ENCODE results near the gene NOTUM. TPM values are rescaled to one million over a fixed set of nuclear protein-coding genes. Genes with fewer than 3 reads are reported as not detected.

NOTUM gene
- total and polyA plus RNA-seq, 4 donors, result 0.71 to 7.6 (median 2.2) TPM

- DNase-seq, result no peak
- WGBS, 2 donors, result 65 to 76% methylated on average over 7 of the region's 7 CpGs
- no peak for ATAC-seq (ENCODE audit: insufficient read depth, low FRiP score)
- TF ChIP-seq, protein P1, sequence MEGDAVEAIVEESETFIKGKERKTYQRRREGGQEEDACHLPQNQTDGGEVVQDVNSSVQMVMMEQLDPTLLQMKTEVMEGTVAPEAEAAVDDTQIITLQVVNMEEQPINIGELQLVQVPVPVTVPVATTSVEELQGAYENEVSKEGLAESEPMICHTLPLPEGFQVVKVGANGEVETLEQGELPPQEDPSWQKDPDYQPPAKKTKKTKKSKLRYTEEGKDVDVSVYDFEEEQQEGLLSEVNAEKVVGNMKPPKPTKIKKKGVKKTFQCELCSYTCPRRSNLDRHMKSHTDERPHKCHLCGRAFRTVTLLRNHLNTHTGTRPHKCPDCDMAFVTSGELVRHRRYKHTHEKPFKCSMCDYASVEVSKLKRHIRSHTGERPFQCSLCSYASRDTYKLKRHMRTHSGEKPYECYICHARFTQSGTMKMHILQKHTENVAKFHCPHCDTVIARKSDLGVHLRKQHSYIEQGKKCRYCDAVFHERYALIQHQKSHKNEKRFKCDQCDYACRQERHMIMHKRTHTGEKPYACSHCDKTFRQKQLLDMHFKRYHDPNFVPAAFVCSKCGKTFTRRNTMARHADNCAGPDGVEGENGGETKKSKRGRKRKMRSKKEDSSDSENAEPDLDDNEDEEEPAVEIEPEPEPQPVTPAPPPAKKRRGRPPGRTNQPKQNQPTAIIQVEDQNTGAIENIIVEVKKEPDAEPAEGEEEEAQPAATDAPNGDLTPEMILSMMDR (IDR thresholded peaks at IDR 0.05; ENCODE audit: control extremely low read depth, extremely low read depth), result no peak
- H3K4me3 ChIP-seq, result no peak overlapping the region
- H3K36me3 ChIP-seq (ENCODE audit: control insufficient read depth in 4 of 4, insufficient read depth in 4 of 4, low read length in 4 of 4), result no peaks in the 10 kb centered on the region
- H3K27me3 ChIP-seq (ENCODE audit: control insufficient read depth in 3 of 3, insufficient read depth in 3 of 3, low read length in 2 of 3), result peaks cover 0 to 10% (median 0%) of the 10 kb centered on the region in 3 donors
- H3K9ac ChIP-seq (ENCODE audit: insufficient read depth in 1 of 2, low read length in 2 of 2), result no peak overlapping the region
- H3K9me3 ChIP-seq (ENCODE audit: control insufficient read depth in 4 of 4, insufficient read depth in 3 of 4, low read length in 3 of 4), result no peaks in the 10 kb centered on the region
- H3K4me1 ChIP-seq (ENCODE audit: control insufficient read depth in 5 of 5, insufficient read depth in 5 of 5, low read length in 5 of 5), result peaks cover 0 to 26% (median 14%) of the 10 kb centered on the region in 5 donors
- no peak overlapping the region for H3K27ac ChIP-seq (ENCODE audit: low read depth in 1 of 2, low read length in 1 of 2)
Observed at GRCh38 chr17:81968396-81968745, 7.4 kb upstream of the NOTUM start.

DNA sequence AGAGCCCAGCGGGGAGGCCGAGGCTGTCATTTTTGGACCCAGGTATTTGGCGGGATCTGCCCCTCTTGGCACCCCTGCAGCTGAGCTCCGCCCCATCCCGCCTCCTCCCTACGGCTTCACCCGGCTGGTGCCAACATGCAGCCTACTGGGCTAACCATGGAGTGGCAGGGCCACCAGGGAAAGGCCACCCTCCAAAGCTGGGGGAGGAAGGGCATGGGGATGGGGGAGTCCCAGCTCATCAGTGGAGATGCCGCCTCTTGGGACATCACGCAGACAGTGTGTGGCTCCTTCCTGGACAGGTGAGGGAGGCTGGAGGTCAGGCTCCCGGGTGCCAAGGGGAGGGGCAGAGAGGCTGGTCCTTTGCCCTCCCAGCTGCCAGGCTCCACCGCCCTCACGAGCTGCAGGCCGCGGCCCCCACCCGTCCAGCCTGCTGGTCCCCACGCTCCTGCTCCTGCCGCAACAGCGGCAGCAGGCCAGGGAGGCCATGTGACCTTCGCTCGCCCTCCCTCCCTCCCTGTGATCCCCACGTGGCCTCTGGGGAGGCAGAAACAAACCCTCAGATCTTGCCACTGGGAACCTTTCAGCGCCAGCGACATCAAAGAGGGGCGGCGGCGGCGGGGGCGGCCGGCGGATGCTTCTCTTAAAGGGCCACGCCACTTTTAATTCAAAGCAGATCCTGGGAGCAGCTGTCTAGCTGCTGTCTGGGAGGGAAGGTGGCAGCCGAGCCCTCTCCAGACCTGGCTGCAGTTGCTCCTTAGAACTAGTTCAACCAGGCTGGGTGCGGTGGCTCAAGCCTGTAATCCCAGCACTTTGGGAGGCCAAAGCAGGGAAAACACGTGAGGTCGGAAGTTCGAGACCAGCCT, 6.8 kb upstream of the NOTUM start:
- no peaks in the 10 kb centered on the region for H3K9me3 ChIP-seq (ENCODE audit: control insufficient read depth in 4 of 4, insufficient read depth in 3 of 4, low read length in 3 of 4)
- DNase-seq, result peak; percentile 85 to 93 (median 91)
- peaks cover 0 to 26% (median 14%) of the 10 kb centered on the region in 5 donors for H3K4me1 ChIP-seq (ENCODE audit: control insufficient read depth in 5 of 5, insufficient read depth in 5 of 5, low read length in 5 of 5)
- H3K27ac ChIP-seq (ENCODE audit: low read depth in 1 of 2, low read length in 1 of 2), result peak overlapping the region in 1 of 2 donors; percentile 35
- peak; percentile 42 for ATAC-seq (ENCODE audit: insufficient read depth, low FRiP score)
- no peak overlapping the region for H3K9ac ChIP-seq (ENCODE audit: insufficient read depth in 1 of 2, low read length in 2 of 2)
- TF ChIP-seq, protein P1 (IDR thresholded peaks at IDR 0.05; ENCODE audit: control extremely low read depth, extremely low read depth), result no peak
- H3K36me3 ChIP-seq (ENCODE audit: control insufficient read depth in 4 of 4, insufficient read depth in 4 of 4, low read length in 4 of 4), result no peaks in the 10 kb centered on the region
- 10 to 12% methylated on average over 34 to 36 of the region's 36 CpGs for WGBS, 2 donors
- H3K27me3 ChIP-seq (ENCODE audit: control insufficient read depth in 3 of 3, insufficient read depth in 3 of 3, low read length in 2 of 3), result peaks cover 0 to 16% (median 0%) of the 10 kb centered on the region in 3 donors
- no peak overlapping the region for H3K4me3 ChIP-seq

DNA sequence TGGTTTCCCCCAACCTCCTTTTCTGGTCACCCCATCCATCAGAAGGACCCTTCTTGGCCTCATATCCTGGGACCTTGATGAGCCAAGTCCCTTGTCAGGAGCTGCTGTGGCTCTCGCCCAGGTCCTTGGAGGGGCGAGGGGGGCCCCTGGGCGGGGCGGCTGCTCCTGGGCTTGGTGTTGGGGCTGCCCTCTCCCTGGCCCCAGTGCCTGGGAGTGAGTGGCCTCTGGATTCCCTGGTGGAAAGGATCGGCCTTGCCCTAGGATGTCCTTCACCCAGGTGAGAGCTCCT, 6.2 kb upstream of the NOTUM start:
- no peak overlapping the region for H3K4me3 ChIP-seq
- 17 to 35% methylated on average over 5 of the region's 5 CpGs for WGBS, 2 donors
- no peaks in the 10 kb centered on the region for H3K36me3 ChIP-seq (ENCODE audit: control insufficient read depth in 4 of 4, insufficient read depth in 4 of 4, low read length in 4 of 4)
- H3K27ac ChIP-seq (ENCODE audit: low read depth in 1 of 2, low read length in 1 of 2), result peak overlapping the region in 1 of 2 donors; percentile 35
- peaks cover 0 to 20% (median 0%) of the 10 kb centered on the region in 3 donors for H3K27me3 ChIP-seq (ENCODE audit: control insufficient read depth in 3 of 3, insufficient read depth in 3 of 3, low read length in 2 of 3)
- no peak for ATAC-seq (ENCODE audit: insufficient read depth, low FRiP score)
- TF ChIP-seq, protein P1 (IDR thresholded peaks at IDR 0.05; ENCODE audit: control extremely low read depth, extremely low read depth), result no peak
- peaks cover 0 to 26% (median 14%) of the 10 kb centered on the region in 5 donors for H3K4me1 ChIP-seq (ENCODE audit: control insufficient read depth in 5 of 5, insufficient read depth in 5 of 5, low read length in 5 of 5)
- H3K9me3 ChIP-seq (ENCODE audit: control insufficient read depth in 4 of 4, insufficient read depth in 3 of 4, low read length in 3 of 4), result no peaks in the 10 kb centered on the region
- DNase-seq, result no peak
- H3K9ac ChIP-seq (ENCODE audit: insufficient read depth in 1 of 2, low read length in 2 of 2), result no peak overlapping the region

Data from lung (tissue), 12 donors.